BJ (cell line): ENCODE results near the gene RERE. TPM values are rescaled to one million over a fixed set of nuclear protein-coding genes. Genes with fewer than 3 reads are reported as not detected.

ENCODE experiments used
- CTCF ChIA-PET: fragments of 350-600 bp; formaldehyde crosslinking; extraction: SDS; loops from one replicate; lab custom pipeline; 2021; ENCODE audit warnings: antibody characterized with exemption, inconsistent platforms; lab: Yijun Ruan, JAX
- POLR2A ChIA-PET: fragments of 300-600 bp; sonication (Branson Sonifier 250); formaldehyde crosslinking; extraction: SDS; loops from one replicate; lab custom pipeline; 2021; ENCODE audit warnings: antibody characterized with exemption; lab: Charles Lee
- DNase-seq: peaks from one replicate; pipeline ENCODE4 v3.0.0-alpha.2; 2011; ENCODE audit warnings: low read depth
- H3K27me3 ChIP-seq: 2 replicates; pipeline ENCODE4 v1.6.0; 2011; ENCODE audit warnings: low read length; ENCODE audit not compliant: control insufficient read depth, insufficient read depth
- H3K36me3 ChIP-seq: 2 replicates; pipeline ENCODE4 v1.5.1; 2011; ENCODE audit warnings: low read length; ENCODE audit not compliant: control insufficient read depth, insufficient read depth
- H3K4me3 ChIP-seq: 2 replicates; pipeline ENCODE4 v1.5.1; 2011; ENCODE audit warnings: low read depth, mild to moderate bottlenecking, control low read depth, low read length
- polyA plus RNA-seq: library from polyadenylated mRNA; depleted of rRNA; stranded (reverse); fragments of >200 nt; gene quantifications from 2 replicates; pipeline ENCODE4 v1.2.3, GENCODE V29; 2011
- TF ChIP-seq, protein P1 (sequence below): IDR thresholded peaks from 2 replicates; pipeline ENCODE4 v1.5.1; 2011; ENCODE audit warnings: low read depth, mild to moderate bottlenecking, control low read depth, inconsistent platforms, low read length, moderate library complexity; ENCODE audit not compliant: insufficient read depth

RERE gene
- polyA plus RNA-seq, 1 experiment = 3.8 TPM

DNA sequence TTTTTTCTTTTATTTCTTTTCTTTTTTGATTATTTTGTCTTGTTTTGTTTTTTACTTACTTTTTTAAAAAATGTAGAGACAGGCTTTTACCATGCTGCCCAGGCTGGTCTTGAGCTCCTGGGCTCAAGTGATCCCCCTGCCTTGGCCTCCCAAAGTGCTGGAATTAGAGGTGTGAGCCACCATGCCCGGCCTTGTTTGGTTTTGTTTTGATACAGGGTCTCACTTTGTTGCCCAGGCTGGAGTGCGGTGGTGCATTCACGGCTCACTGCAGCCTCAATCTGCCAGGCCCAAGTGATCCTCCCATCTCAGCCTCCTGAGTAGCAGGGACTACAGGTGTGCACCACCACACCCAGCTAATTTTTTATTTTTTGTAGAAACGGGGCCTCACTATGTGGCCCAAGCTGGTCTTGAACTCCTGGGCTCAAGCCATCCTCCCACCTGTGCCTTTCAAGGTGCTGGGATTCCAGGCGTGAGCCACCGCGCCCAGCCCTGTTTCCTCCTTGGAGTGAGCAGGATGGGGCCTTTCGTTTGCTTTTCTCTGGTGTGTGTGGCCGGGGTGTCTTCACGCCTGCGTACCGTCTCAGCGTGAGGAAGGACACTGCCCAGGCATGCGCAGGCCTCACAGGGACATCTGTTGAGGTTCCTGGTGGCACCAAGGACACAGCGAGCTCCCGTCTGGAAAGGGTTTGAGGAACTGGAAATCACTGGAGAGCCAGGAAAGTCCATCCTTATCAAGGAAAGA, 484.0 kb downstream of the RERE start:
- Histone ChIP-seq H3K36me3 (no peaks in the 10 kb centered on the region), H3K27me3 (no peaks in the 10 kb centered on the region), H3K4me3 (no peak overlapping the region)
- CTCF ChIA-PET = no interaction called here
- TF ChIP-seq, protein P1, sequence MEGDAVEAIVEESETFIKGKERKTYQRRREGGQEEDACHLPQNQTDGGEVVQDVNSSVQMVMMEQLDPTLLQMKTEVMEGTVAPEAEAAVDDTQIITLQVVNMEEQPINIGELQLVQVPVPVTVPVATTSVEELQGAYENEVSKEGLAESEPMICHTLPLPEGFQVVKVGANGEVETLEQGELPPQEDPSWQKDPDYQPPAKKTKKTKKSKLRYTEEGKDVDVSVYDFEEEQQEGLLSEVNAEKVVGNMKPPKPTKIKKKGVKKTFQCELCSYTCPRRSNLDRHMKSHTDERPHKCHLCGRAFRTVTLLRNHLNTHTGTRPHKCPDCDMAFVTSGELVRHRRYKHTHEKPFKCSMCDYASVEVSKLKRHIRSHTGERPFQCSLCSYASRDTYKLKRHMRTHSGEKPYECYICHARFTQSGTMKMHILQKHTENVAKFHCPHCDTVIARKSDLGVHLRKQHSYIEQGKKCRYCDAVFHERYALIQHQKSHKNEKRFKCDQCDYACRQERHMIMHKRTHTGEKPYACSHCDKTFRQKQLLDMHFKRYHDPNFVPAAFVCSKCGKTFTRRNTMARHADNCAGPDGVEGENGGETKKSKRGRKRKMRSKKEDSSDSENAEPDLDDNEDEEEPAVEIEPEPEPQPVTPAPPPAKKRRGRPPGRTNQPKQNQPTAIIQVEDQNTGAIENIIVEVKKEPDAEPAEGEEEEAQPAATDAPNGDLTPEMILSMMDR = no peak
- DNase-seq = no peak
- POLR2A ChIA-PET = no interaction called here

DNA sequence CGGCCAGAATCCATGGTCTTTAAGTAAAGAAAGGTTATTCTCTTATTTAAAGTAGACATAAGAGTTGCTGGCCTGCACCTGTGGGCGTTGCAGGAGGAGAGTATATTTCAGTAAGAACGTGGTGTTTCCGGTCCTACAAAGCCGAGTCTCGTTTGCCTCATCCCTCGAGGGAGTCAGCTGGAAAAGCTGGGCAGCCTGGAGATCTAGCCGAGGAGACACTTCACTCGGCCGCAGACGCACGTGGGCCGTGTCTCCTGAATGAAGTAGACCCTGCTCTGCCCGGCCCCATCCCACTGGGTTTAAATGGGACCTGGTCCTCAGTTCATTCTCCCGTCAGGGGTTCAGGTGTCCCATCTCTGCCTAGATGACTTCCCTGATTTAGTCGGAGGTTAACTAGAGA, 484.6 kb downstream of the RERE start:
- ChIA-PET POLR2A (no interaction called here), CTCF (no interaction called here)
- Histone ChIP-seq H3K27me3 (no peaks in the 10 kb centered on the region), H3K36me3 (no peaks in the 10 kb centered on the region), H3K4me3 (no peak overlapping the region)
- DNase-seq = no peak
- TF ChIP-seq, protein P1 = no peak

DNA sequence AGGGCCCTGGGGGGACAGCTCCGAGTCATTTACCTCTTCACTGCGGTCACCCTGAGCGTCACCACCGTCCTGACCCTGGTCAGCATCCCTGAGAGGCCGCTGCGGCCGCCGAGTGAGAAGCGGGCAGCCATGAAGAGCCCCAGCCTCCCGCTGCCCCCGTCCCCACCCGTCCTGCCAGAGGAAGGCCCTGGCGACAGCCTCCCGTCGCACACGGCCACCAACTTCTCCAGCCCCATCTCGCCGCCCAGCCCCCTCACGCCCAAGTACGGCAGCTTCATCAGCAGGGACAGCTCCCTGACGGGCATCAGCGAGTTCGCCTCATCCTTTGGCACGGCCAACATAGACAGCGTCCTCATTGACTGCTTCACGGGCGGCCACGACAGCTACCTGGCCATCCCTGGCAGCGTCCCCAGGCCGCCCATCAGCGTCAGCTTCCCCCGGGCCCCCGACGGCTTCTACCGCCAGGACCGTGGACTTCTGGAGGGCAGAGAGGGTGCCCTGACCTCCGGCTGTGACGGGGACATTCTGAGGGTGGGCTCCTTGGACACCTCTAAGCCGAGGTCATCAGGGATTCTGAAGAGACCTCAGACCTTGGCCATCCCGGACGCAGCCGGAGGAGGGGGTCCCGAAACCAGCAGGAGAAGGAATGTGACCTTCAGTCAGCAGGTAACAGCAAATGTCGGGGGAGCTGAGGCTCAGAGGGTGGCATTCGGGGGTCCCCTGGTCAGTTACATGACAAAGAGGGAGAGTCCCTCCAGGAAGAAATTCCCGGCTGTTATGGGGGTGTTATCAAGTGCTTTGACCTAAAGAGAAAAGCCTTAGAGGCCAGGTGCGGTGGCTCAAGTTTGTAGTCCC, 486.9 kb downstream of the RERE start:
- CTCF ChIA-PET = interaction anchor here (1.8 kb wide), 1 partner anchor 10 kb away, joined by 7 read pairs; no protein-coding TSS in a partner anchor
- TF ChIP-seq, protein P1 = no peak

DNA sequence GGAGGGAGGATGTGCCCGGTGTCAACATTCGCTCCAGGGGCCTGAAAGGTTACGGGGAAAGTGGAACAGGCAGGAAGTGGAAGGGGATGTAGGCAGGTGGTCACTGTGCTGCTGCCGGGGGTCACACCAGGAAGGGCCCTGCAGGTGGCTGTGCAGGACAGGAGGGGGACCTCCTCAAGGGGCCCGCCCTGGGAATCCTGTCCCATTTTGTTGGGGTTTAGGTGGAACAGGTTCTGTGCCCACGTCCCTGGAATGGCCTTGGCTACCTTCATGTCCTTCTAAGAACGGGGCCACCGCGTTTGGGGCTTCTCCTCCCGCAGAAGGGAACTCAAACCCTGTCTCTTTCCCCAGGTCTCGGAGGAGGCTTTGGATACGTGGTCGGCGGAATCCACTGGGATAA, 487.6 kb downstream of the RERE start:
- H3K36me3 ChIP-seq = no peaks in the 10 kb centered on the region
- TF ChIP-seq, protein P1 = no peak
- no peak overlapping the region for H3K4me3 ChIP-seq
- DNase-seq = no peak
- CTCF ChIA-PET = no interaction called here
- H3K27me3 ChIP-seq = no peaks in the 10 kb centered on the region
- POLR2A ChIA-PET = no interaction called here

More for the DNA sequence above, 486.9 kb downstream of the RERE start:
- POLR2A ChIA-PET = no interaction called here
- Histone ChIP-seq H3K4me3 (no peak overlapping the region), H3K27me3 (no peaks in the 10 kb centered on the region), H3K36me3 (no peaks in the 10 kb centered on the region)
- no peak for DNase-seq

DNA sequence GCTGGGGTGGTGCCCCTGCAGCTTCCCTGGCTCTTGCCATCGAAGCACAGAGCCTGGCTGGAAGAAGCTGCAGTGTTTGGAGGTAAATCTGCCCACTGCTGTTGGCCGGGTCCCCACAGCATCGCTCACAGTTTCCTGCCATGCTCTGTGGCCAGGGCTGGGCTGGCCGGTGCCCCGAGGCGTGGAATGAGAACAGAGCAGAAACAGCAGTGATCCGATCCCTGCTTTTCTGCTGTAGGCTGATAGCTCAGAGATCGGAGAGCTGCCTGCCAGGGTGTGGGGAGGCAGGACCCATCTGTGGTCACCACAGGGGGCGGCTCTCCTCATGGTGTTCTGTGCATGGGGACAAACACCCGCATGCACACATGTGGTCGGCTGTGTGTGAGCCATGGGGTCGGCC, 488.0 kb downstream of the RERE start:
- TF ChIP-seq, protein P1 = no peak
- DNase-seq = no peak
- ChIA-PET POLR2A (no interaction called here), CTCF (no interaction called here)
- Histone ChIP-seq H3K36me3 (no peaks in the 10 kb centered on the region), H3K4me3 (no peak overlapping the region), H3K27me3 (no peaks in the 10 kb centered on the region)
